HepG2 (cell line): ENCODE data around the gene NAPSA. TPM values are rescaled to one million over a fixed set of nuclear protein-coding genes. Genes with fewer than 3 reads are reported as not detected.

Experiments used
- CREB1 ChIP-seq, 2 experiments: fragments of 450-650 bp in 1 of 2; IDR thresholded peaks; 2 replicates each; pipeline ENCODE4 v1.6.1; 2016 to 2017; ENCODE audit warnings: control low read depth in 1 of 2, mild to moderate bottlenecking in 1 of 2, missing compliant biosample characterization in 1 of 2, missing genetic modification characterization in 1 of 2
- FOSL1 ChIP-seq: sonication (generic); formaldehyde crosslinking; IDR thresholded peaks from 2 replicates; pipeline ENCODE4 v1.9.0; 2021; ENCODE audit warnings: missing genetic modification reagents, borderline replicate concordance
- HDAC1 ChIP-seq: sonication (generic); formaldehyde crosslinking; IDR thresholded peaks from 2 replicates; pipeline ENCODE4 v1.5.1; 2020; ENCODE audit warnings: mild to moderate bottlenecking, missing genetic modification reagents
- HNF4G ChIP-seq, 2 experiments: sonication (generic) in 1 of 2; formaldehyde crosslinking in 1 of 2; IDR thresholded peaks; 2 replicates each; pipeline versions ENCODE4 v1.4.0 to v1.6.1; 2011 to 2020; ENCODE audit warnings: borderline replicate concordance in 2 of 2, low read depth in 2 of 2, mild to moderate bottlenecking in 2 of 2, low read length in 1 of 2, missing genetic modification reagents in 1 of 2, moderate library complexity in 1 of 2
- HOXA7 ChIP-seq: sonication (generic); formaldehyde crosslinking; IDR thresholded peaks from 2 replicates; pipeline ENCODE4 v1.8.1; 2022; ENCODE audit warnings: mild to moderate bottlenecking, missing genetic modification reagents, moderate library complexity
- KLF16 ChIP-seq, 2 experiments: sonication (generic) in 1 of 2; formaldehyde crosslinking in 1 of 2; IDR thresholded peaks; 2 replicates each; pipeline versions ENCODE4 v1.6.1 to v1.8.0; 2016 to 2023; ENCODE audit warnings: missing genetic modification reagents in 2 of 2, missing compliant biosample characterization in 1 of 2
- KMT2B ChIP-seq: IDR thresholded peaks from 2 replicates; pipeline ENCODE4 v1.6.1; 2016; ENCODE audit warnings: missing genetic modification reagents, missing compliant biosample characterization
- MED1 ChIP-seq: sonication (generic); formaldehyde crosslinking; IDR thresholded peaks from 2 replicates; pipeline ENCODE4 v1.4.0; 2020; ENCODE audit warnings: missing genetic modification reagents
- MYC ChIP-seq: sonication (generic); formaldehyde crosslinking; IDR thresholded peaks from 2 replicates; pipeline ENCODE4 v1.9.0; 2021; ENCODE audit warnings: missing genetic modification reagents, borderline replicate concordance
- PHF21A ChIP-seq: sonication (generic); formaldehyde crosslinking; IDR thresholded peaks from 2 replicates; pipeline ENCODE4 v1.5.0; 2020; ENCODE audit warnings: mild to moderate bottlenecking, missing genetic modification reagents
- POLR2A ChIP-seq, 2 experiments: IDR thresholded peaks; 2 replicates each; pipeline ENCODE4 v1.6.1; 2011; ENCODE audit warnings: low read depth in 2 of 2, low read length in 2 of 2, mild to moderate bottlenecking in 1 of 2, moderate library complexity in 1 of 2; ENCODE audit not compliant: insufficient read depth in 1 of 2
- RCOR2 ChIP-seq: IDR thresholded peaks from 2 replicates; pipeline ENCODE4 v1.6.1; 2016; ENCODE audit warnings: missing biosample characterization, missing genetic modification reagents
- SMAD3 ChIP-seq: sonication (generic); formaldehyde crosslinking; IDR thresholded peaks from 2 replicates; pipeline ENCODE4 v1.4.0; 2020; ENCODE audit warnings: missing genetic modification reagents
- TEAD3 ChIP-seq: optimal IDR thresholded peaks from 2 replicates; pipeline ENCODE3; 2016; ENCODE audit warnings: borderline replicate concordance
- XRCC5 ChIP-seq: fragments of 200-400 bp; formaldehyde crosslinking; optimal IDR thresholded peaks from 2 replicates; pipeline ENCODE3; 2017; ENCODE audit warnings: mild to moderate bottlenecking, low read length
- ZNF160 ChIP-seq: sonication (generic); formaldehyde crosslinking; IDR thresholded peaks from 2 replicates; pipeline ENCODE4 v1.8.0; 2022; ENCODE audit warnings: mild to moderate bottlenecking, inconsistent platforms, missing genetic modification reagents
- ZNF350 ChIP-seq: sonication (generic); formaldehyde crosslinking; IDR thresholded peaks from 2 replicates; pipeline ENCODE4 v1.4.0; 2020; ENCODE audit warnings: mild to moderate bottlenecking, low read depth, missing genetic modification reagents, borderline replicate concordance
- ZNF430 ChIP-seq: sonication (generic); formaldehyde crosslinking; IDR thresholded peaks from 2 replicates; pipeline ENCODE4 v1.9.0; 2021; ENCODE audit warnings: mild to moderate bottlenecking, missing genetic modification reagents
- ZNF605 ChIP-seq: sonication (generic); formaldehyde crosslinking; IDR thresholded peaks from 2 replicates; pipeline ENCODE4 v1.8.0; 2022; ENCODE audit warnings: mild to moderate bottlenecking, missing genetic modification reagents
- ZNF703 ChIP-seq: sonication (generic); formaldehyde crosslinking; IDR thresholded peaks from 2 replicates; pipeline ENCODE4 v1.5.1; 2020; ENCODE audit warnings: missing genetic modification reagents, mild to moderate bottlenecking, moderate library complexity, borderline replicate concordance
- ZNF761 ChIP-seq: sonication (generic); formaldehyde crosslinking; conservative IDR thresholded peaks from 2 replicates; pipeline ENCODE4 v1.4.0; 2020; ENCODE audit warnings: mild to moderate bottlenecking, missing genetic modification reagents
- polyA plus RNA-seq, 8 experiments: library from polyadenylated mRNA; depleted of rRNA in 3 of 8; stranded (reverse) in 7 of 8; unstranded in 1 of 8; fragments of >200 nt; fragmentation: Illumina TruSeq in 4 of 8; extraction: Trizol in 4 of 8; gene quantifications; 2 replicates each; pipeline versions ENCODE4 v1.2.1 to v1.2.3, GENCODE V29; 2011 to 2016; ENCODE audit warnings: low read depth in 4 of 8, missing spikeins in 1 of 8, mixed read lengths in 1 of 8; ENCODE audit not compliant: insufficient read depth in 1 of 8
- total RNA-seq, 5 experiments: library from RNA; depleted of rRNA; stranded (reverse); fragments of >200 nt; fragmentation: Illumina TruSeq; extraction: Trizol; gene quantifications; 2 replicates each; pipeline ENCODE4 v1.2.3, GENCODE V29; 2016; ENCODE audit warnings: low read depth in 1 of 5
- TF ChIP-seq, protein P1 (sequence below), 2 experiments: sonication (generic) in 1 of 2; formaldehyde crosslinking in 1 of 2; IDR thresholded peaks; 2 replicates each; pipeline versions ENCODE4 v1.6.1 to v1.9.0; 2014 to 2022; ENCODE audit warnings: antibody characterized with exemption in 1 of 2, borderline replicate concordance in 1 of 2, inconsistent platforms in 1 of 2, low read depth in 1 of 2, missing genetic modification reagents in 1 of 2

NAPSA gene
- total and polyA plus RNA-seq, 2 of the 13 experiments (the other 11 are each of a cell fraction or from before 2014, with no cell fraction given), result not detected

DNA sequence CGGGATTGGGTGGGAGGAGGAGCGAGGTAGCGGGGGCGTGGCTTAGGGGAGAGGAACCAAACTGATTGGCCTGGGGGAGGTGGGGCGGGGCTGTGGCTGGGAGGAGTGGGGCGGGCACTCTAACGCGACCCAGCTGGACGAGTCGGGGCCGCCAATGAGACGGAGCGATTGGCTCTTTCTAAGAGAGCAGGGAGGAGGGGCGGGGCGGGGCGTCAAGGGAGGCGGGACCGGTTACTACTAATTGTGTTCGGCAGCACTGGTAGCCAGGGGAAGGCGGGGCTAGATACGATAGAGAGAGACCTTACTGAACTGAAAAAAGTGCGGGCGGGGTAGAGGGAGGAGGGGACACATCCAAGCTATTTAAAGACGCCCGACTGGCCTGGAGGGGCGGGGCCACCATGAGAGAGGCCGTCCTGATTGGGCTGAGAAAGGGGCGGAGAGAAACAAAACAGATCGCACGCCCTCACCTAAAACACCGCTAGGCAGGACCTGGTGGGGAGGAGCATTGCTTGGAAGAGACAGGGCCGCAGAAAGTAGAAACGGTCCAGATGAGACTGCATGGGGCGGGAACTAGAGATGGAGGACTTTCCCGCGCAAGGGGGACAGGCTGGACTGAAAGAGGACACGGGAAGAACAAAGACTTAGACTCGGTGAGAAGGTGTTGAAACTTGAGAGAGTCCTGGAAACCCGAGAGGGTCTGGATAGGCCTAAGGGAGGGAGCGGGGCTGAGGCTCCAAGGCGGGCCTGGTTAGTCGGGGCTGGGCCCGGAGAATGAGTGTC lies 36.1 kb downstream of the NAPSA start, which contains the start of gene KCNC3 (continued):
- TF ChIP-seq, protein P1, sequence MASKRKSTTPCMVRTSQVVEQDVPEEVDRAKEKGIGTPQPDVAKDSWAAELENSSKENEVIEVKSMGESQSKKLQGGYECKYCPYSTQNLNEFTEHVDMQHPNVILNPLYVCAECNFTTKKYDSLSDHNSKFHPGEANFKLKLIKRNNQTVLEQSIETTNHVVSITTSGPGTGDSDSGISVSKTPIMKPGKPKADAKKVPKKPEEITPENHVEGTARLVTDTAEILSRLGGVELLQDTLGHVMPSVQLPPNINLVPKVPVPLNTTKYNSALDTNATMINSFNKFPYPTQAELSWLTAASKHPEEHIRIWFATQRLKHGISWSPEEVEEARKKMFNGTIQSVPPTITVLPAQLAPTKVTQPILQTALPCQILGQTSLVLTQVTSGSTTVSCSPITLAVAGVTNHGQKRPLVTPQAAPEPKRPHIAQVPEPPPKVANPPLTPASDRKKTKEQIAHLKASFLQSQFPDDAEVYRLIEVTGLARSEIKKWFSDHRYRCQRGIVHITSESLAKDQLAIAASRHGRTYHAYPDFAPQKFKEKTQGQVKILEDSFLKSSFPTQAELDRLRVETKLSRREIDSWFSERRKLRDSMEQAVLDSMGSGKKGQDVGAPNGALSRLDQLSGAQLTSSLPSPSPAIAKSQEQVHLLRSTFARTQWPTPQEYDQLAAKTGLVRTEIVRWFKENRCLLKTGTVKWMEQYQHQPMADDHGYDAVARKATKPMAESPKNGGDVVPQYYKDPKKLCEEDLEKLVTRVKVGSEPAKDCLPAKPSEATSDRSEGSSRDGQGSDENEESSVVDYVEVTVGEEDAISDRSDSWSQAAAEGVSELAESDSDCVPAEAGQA (IDR thresholded peaks at IDR 0.05; ENCODE audit: low read depth), result no peak
- TF ChIP-seq, protein P1 (CRISPR knock-in tag; IDR thresholded peaks at IDR 0.05; ENCODE audit: borderline replicate concordance), result no peak
- TF ChIP-seq RCOR2 (CRISPR knock-in tag), result no peak
- TF ChIP-seq MYC (CRISPR knock-in tag), result 0 out of 2 replicates have a peak, but pooled peaks have one; percentile 20
- TF ChIP-seq ZNF761, result no peak
- TF ChIP-seq ZNF350 (CRISPR knock-in tag), result 0 out of 2 replicates have a peak, but pooled peaks have one; percentile 42
- peak; percentile 25 for TF ChIP-seq XRCC5
- TF ChIP-seq ZNF160 (CRISPR knock-in tag), result no peak
- peak; percentile 56 for TF ChIP-seq MED1 (CRISPR knock-in tag)
- TF ChIP-seq SMAD3 (CRISPR knock-in tag), result no peak
- no peak for TF ChIP-seq HOXA7
- TF ChIP-seq PHF21A (CRISPR knock-in tag), result peak; percentile 44; the same call in 1 of the 2 replicates
- 0 out of 2 replicates have a peak, but pooled peaks have one; percentile 28 for TF ChIP-seq KMT2B (CRISPR knock-in tag)
- peak; percentile 23; the same call in 1 of the 2 replicates for TF ChIP-seq CREB1 (IDR thresholded peaks at IDR 0.05)
- TF ChIP-seq CREB1 (CRISPR knock-in tag; IDR thresholded peaks at IDR 0.05), result no peak
- 0 out of 2 replicates have a peak, but pooled peaks have one; percentile 41 for TF ChIP-seq ZNF430 (CRISPR knock-in tag)
- TF ChIP-seq KLF16 (CRISPR knock-in tag; IDR thresholded peaks at IDR 0.05), result no peak
- no peak for TF ChIP-seq ZNF703 (CRISPR knock-in tag)
- TF ChIP-seq ZNF605 (CRISPR knock-in tag), result 0 out of 2 replicates have a peak, but pooled peaks have one; percentile 60
- TF ChIP-seq HDAC1 (CRISPR knock-in tag), result no peak
- peak; percentile 9 for TF ChIP-seq TEAD3
- TF ChIP-seq HNF4G (IDR thresholded peaks at IDR 0.05; ENCODE audit: borderline replicate concordance, low read depth, low read length), result no peak
- peak; percentile 29; the same call in 1 of the 2 replicates for TF ChIP-seq HNF4G (CRISPR knock-in tag; IDR thresholded peaks at IDR 0.05; ENCODE audit: borderline replicate concordance, low read depth)
- TF ChIP-seq POLR2A (IDR thresholded peaks at IDR 0.05; ENCODE audit: insufficient read depth in 1 of 2, low read depth in 2 of 2, low read length in 2 of 2), result peak; percentile 45 to 83; a peak in 3 of 4 replicates
- no peak for TF ChIP-seq FOSL1 (CRISPR knock-in tag)
